HG02798 (cell line): ENCODE results near the gene MAEA.
A peak's percentile ranks its signal among the peaks of the same experiment; 100 is the strongest.

Experiments used
- ATAC-seq: cut with Tn5 transposase; IDR thresholded peaks from one replicate; pipeline ENCODE4 v1.9.1; 2021; ENCODE audit warnings: mild to moderate bottlenecking; ENCODE audit not compliant: unreplicated experiment, poor library complexity

Gene MAEA

DNA sequence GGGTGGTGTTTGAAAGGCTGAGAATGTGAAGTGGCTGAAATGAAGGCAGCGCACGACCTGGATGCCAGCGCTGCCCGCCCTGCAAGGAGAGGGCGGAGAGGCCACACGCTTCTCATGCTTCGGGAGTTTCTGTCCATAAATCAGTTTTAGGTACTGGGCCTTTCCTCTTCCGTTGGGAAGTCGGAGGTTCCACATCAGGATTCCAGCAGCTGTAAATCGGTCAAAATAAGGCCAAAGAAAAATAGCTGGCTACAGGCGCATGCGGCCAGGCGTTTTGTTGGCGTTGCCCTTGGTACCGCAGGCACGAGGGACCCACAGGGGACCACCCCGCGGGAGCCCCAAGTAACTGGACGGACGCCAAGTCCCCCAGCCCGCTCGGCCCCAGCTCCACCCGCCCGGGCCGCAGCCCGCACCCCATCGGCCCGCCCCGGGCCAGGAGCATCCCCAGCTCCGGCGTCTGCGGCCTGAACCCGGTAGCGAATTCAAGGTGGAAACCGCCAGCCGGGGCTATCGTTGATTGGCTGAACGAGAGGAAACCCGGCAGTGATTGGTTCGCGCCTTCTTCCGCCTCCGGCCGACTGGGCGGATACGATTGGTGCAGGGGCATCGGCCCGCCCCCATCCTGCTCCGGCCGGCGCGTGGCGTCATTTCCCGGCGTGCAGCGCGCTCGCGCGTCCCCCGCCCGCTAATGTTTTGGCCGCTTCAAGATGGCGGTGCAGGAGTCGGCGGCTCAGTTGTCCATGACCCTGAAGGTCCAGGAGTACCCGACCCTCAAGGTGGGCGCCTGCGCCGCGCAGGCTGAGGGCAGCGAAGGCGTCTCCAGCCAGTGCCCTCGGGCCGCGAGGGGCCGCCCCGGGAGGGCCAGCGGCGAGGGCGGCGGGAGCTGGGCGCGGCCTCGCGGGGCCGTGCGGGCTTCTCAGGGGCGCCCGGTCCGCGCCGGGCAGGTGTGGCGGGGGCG lies at the start of gene MAEA:
MAEA (plus strand) TSS at position 685 of the 958 bp plus-strand sequence; CDS start at position 708, 23 bp downstream.
- ATAC-seq, result peak; percentile 97

DNA sequence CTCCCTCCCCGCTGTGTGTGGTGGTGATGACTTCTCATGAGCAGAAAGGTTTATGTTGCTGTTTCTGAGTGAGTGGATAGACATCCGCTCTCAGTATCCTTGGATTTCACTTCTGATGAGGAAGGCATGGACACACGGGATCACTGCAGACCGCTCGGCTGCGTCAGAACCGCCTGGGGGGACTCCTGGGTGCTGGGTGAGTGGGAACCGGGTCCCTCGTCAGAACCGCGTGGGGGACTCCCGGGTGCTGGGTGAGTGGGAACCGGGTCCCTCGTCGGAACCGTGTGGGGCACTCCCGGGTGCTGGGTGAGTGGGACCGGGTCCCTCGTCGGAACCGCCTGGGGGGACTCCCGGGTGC lies 49.8 kb upstream of the MAEA start:
- no peak for ATAC-seq

DNA sequence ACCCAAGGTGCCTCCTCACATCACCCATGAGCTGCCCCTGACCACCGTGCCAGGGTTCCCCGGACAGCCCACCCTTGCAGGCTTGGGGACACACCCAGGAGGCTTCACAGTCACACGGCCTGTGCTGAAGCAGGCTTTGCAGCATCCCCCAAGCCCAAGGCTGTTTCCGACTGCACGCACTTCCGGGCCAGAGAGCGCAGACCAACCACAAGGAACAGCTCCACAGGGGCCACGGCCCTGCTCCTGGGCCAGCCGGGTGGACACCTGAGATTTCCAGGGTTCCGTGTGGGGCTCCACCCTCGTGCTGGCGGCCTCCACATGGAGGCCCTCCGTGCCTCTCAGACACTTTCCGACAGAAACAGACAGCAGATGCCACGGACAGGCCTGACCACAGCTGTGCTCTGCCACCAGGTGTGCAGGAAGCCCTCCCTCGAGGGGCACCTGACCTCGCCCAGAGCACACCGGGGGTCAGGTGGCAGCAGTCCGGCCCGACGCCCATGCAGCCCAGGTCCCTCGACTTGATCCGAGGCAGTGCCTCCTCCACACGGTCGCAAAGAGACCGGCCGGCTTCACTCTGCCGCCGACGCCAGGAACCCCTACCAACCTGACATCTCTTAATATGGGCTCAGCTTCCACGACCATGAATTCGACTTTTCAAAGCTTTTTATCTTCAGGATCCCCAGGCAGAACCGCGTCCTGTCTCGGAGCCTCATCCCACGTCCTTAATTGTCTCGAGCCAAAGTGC lies 48.8 kb upstream of the MAEA start:
- no peak for ATAC-seq

DNA sequence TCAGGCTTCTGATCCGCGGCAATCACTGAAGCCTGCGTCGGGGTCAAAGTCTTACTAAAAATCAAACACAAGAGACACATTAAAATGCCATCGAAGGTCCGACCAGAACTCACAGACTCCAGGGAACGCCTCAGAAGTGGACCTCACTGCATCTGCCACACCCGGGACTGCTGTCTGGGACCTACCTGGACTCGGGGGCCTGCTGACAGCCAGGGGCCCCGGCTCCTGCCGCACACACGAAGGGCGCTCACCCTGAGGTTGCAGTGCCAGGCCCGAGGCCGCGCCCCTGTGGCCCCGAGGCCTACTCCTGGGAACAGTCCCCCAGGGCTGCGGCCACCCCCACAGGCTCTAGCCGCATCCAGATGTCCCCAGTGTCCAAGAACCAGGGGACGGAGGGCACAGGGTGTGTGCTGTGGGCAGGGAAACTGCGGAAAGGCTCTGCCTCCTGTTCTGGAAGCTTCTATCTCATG lies 48.2 kb upstream of the MAEA start:
- ATAC-seq, result no peak

DNA sequence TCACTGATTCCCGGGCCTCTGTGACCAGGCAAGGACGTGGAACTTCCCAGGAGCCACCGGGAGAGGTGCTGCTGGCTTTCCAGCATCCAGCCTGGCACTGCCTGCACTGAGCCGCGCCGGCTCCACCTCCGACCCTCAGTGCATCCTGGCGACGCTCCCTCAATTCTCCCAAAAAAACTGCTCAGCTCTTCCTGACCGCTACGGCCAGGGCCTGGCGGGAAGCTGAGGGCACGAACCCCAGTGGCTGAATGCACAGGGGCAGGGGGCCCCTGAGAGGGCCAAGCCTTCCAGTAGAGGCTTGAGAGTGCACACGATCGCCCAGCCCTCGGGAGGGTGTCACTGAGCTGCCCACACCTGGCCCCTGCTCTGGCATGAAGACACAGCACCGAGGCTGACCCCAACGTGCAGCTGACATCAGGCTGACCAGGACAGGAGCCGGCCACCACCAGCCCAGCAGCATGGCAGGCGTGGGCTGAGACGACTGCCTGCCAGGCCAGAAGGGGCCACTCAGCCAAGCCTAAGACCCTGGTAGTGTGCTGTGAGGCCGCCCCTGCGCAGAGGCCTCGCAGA lies 47.7 kb upstream of the MAEA start:
- no peak for ATAC-seq

DNA sequence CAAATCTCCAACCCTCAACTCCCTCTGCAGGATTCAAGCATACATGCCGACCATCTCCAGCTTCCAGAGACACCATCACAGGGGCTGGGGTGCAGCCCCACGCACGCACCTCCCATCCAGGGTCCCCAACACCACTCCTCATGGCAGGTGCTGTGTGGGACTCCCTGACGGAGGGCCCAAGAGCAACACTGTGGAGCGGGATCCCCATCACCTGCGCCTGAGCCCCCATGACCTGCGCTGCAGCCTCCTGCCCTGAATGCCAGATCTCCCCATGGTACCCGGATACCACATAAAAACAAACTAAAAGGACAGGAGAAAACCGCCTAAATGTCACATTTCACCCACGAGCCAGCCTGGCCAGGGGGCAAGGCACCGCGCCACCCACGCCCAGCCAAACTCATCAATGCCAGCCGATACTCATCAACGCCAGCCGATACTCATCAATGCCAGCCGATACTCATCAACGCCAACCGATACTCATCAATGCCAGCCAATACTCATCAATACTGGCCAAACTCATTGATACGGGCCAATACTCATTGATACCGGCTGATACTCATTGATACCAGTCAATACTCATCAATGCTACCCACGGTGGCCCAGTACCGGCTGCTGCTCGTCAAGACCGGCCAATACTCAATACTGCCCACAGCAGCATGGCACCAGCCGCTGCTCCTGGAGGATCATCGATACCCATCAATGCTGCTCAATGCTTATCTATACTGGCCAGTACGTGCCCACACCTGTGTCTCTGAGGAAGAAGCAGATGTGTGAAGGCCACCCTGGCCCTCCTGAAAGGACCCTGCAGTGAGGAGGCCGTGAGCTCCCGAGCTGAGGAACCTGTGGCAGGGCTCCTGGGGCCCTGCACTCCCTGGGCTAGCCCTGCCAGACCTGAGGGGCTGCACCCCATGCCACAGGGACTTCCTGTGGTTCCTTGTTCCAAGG lies 46.9 kb upstream of the MAEA start:
- no peak for ATAC-seq

DNA sequence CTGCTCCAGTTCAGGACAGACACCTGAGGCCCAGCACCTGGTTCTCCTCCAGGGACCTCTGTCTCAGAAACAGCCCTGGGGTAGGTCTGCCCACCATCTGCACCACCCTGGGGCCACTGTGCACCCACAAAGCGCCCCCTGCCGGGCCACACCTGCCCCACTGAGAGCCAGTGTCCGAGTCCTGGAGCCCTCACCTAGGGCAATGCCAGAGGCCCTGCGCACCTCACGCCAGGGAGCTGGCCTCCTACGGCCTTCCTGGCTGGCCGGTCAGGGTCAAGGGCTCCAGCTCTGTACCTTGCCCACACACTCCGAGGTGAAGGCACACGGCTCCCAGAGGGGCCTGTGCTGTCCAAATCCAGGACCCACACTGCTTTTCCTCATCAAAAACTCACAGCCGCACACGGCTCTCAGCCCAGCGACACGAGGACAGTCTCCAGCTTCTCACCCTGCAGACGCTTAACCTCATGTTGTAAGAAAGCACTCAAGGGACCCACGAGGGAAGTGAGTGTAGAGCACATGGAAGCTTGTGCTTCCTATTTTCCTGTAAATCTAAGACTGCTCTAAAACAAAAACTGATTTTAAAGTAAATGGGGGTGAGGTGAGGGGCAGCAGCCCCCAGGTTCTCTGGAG lies 46.1 kb upstream of the MAEA start:
- ATAC-seq, result no peak

DNA sequence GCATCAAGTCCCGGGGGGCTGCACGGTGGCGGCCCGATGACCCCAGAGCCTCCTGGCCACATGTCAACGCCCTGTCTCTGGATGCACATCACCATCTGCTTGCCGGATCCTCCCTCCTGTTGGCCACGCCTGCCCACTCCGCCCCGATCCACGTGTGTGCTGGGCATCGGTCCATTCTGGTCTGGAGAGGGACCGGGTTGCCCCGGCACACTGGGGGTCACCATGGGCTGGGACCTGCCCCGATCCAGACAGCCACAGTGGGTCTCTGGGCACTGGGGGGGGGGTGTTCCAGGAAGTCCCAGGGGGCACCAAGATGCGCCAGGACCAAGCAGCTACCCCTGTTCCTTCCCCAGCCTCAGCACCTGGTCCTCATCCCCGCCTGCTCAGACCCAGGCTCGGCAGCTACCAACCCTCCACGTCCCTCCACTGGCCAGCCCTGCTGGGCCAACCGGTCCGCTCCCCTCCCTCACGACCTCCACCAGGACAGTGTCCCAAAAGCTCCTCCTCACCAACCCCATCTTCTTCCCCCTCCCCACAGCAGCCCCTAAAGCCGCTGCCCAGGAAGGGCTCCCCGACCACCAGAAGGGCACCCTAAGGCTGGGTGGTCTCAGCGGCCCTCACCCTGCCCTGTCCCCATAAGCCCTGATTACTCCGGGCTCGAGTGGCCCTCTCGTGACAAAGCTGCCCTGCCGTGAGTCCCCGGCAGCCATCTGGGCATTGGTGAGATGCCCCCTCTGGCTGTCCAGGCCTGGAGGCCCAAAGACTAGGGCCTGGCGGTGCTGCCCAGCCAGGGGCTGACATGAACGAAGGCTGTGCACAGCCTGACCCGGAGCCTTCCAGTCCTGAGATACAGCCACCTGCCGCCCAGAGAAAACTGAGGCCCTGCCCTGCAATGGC lies 45.4 kb upstream of the MAEA start:
- ATAC-seq, result no peak

DNA sequence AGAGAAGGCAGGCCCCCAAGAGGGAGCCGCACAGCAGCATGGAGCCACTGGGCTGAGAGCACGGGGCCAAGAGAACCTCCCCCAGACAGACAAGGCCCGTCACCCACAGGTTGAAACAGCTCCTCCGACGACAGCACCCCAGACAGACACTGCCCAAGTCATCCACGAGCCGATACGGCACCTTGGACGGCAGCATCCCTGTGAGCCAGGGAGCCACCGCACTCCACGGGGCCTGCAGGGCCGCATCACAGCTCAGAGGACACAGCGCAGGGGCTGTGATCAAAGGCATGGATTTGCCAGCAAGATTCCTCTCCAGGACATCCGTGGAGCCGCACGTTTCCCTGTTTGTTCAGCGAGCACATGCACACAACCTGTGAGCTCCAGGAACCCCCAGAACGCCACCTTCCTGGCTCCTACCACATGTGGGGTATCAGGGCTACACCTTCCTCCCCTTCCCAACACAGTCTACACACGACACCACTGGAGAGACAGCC lies 44.7 kb upstream of the MAEA start:
- no peak for ATAC-seq

DNA sequence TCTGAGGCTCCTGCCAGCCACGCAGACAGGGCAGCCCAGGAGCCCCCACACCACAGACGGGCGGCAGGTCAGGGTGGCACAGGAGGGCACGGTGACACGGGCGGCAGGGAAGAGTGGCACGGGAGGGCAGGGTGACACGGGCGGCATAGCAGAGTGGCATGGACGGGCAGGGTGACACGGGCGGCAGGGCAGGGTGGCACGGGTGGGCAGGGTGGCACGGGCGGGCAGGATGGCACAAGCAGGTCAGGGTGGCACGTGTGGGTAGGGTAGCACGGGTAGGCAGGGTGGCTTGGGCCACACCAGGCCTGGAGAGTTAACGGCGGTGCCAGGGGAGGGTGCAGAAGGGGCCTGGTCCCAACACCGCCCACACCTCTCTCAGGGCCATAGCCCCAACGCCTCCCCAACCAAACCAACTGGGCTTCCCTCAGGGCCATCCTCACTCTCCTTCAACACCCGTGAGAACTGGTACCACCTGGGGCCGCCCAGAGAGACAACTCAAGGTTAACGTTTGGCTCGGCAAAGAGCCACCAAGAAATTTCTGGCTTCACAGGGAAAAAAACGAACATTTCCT lies 44.1 kb upstream of the MAEA start:
- ATAC-seq, result no peak

DNA sequence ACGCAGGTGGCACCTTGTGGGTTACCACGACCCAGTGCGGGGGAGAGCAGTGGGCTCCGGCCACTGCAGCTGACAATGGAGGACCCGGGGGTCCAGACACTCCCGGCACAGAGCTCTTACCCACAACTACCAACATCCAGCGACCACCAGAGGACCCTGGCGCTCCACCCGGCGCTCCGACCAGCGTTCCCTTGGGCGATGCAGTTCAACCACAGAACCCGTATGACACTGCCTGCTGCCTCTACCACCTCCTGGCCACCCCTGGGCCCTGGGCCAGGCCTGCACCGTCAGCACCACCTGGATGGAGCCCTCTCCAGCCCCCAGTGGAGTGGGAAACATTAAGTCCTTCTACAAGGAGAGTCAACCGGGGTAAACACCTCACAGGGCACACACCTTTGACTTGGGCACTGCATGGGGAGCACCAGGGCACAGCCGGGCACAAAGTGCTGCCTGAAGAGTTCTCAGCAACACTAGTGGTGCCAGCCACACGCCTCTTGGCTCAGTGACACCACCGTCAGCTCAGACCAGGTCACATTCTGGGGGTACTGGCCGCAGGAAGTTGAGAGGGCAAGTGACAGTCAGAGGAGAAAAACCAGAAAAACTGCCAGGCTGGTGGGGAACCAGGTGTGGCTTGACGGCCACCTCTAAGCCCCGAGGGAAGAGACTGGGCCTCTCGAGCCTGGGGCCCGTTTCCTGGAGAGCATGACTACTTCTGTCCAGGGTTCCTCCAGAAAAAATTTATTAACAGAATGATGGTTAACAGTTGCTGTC lies 43.4 kb upstream of the MAEA start:
- no peak for ATAC-seq

DNA sequence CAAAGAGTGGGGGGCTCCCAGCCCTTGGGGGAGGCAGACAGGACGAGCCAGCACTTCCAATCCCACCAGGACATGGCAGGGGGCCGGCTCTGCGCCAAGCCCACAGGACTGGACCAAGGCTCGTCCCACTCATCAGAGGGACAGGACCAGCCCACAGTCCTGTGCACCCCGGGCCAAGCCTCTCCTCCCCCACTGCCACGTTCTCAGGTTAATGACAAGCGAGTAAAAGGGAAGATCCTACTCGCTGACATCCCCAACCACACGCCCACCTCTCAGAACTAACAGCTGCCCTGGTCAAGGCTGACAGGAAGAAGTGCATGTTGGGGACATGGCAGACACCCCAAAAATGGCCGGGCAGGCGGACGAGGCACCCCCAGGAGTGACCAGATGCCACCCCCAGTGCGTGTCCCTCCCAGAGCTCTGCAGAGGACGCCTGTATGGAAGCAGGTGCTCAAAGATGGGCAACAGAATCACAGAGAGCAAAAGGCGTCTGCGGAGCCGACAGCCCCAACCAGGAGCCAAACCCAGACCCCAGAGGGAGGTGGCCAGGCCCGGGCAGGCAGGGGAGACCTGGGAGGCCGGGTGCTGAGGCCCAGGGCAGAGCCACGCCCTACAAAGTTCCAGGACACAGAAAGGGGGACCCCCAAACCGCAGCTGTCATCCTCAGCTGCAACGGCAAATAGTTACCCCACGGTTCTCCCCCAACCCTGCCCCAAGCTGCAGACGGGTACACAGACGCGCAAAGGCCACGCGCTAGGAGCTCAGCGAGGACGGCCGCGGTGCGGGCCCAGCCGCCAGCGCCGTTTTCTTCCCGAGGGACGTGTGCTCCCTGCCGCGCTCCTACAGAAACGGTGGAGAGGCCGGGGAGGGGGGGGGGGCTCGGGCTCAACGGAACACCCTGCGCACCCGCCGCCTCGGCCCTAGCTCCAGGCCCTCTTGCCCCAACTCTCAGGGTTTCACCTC lies 42.5 kb upstream of the MAEA start:
- no peak for ATAC-seq

DNA sequence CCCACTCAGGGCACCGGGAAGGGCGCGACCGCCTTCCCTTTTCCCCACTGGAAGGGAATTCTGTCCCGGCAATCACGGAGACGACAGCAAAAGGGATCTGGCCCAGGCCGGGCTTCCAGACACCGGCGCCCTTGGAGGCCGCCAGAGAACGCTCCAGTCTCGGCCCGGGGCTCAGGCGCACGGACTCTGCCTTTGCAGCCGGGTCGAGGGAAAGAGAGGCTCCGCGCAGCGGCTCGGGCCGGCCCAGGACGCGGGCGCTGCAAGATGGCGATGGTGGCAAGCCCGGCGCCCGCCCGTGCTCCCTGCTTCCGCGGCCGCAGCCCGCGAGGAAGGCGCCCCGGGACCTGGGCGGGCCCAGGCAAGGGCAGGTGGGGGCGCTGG lies 41.8 kb upstream of the MAEA start:
- ATAC-seq, result no peak

DNA sequence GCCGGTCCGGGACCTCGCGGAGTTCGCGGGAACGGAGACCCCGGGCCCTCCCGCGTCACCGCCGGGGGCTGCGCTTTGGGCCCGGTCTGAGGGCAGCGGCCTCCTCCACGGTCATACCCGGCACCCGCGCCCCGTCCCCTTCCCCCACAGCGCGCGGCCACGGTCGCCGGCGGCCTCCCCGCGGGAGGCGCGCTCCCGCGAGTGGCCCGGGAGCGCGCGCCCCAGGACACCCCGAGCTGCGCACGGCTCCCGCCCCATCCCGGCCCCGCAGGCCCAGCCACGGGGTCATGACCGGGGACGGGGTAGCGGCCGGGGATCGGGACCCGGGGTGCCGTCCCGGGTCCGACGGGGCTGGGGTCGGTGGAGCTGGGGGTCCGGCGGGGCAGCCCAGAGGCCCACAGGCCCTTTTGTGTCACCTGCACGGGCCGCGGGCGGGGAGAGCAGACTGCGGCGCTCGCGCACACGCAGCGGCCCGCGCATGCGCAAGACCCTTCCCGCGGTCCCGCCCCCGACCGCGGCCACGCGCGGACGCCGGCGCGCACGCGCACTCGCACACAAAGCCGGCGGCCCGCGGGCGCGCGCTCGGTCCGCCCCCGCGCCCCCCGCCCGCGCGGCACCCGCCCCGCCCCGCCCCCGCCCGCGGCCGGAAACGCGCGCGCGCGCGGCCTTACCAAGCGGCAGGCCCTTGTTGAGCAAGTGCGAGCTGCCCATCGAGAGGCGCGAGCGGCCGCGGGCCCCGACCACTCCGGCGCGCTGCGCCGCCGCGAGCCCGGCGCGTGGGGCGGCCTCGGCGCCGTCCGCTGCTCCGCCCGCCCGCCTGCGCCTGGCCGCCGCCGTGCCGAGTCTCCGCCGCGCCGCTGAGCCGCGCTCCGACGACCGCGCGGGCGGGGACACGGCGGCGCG lies 41.2 kb upstream of the MAEA start, which contains the start of gene CTBP1:
CTBP1 (minus strand) TSS at position 886 of the 903 bp plus-strand sequence. CDS start 7,799 bp downstream, outside the sequence.
- peak; percentile 63 for ATAC-seq

DNA sequence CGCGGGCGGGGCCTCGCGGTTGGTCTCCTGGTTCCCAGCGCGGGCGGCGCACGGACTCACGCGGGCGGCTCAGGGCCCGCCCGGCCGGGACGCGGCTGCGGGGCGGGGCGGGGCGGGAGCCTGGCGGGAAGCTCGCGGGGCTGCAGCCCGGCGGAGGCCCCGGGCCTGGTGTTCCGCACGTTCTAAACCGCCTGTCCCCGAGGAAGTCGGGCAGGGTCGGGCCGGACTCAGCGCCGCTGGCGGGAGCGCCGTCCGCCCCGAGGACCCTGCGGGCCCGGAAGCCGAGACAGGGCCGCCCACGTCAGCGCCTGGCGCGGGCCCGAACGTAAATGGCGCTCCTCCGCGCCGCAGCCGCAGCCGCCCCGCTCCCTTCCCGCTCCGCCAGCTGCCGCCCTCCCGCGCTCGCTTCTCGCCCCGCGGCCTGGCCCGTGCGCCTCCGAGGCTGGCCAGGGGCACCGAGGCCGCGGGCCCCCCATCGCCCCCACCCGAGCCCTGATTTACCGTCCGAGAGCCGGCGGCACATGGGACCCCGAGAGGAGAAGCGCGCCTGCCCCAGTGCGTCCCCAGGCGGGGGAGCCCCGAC lies 40.5 kb upstream of the MAEA start:
- ATAC-seq, result peak; percentile 65
